NCI-H2081 (cell line): ENCODE data around the gene MAN1B1.
A peak's percentile ranks its signal among the peaks of the same experiment; 100 is the strongest.
"Not testable (repeated sequence)": the region's sequence is repeated elsewhere in the genome, so short reads cannot be mapped to it uniquely, and the experiment has no call there.

Source experiments
- DNase-seq, 2 experiments: peaks; one replicate each; lab custom pipeline; 2025; lab: John Stamatoyannopoulos, UW

The MAN1B1 gene

DNA sequence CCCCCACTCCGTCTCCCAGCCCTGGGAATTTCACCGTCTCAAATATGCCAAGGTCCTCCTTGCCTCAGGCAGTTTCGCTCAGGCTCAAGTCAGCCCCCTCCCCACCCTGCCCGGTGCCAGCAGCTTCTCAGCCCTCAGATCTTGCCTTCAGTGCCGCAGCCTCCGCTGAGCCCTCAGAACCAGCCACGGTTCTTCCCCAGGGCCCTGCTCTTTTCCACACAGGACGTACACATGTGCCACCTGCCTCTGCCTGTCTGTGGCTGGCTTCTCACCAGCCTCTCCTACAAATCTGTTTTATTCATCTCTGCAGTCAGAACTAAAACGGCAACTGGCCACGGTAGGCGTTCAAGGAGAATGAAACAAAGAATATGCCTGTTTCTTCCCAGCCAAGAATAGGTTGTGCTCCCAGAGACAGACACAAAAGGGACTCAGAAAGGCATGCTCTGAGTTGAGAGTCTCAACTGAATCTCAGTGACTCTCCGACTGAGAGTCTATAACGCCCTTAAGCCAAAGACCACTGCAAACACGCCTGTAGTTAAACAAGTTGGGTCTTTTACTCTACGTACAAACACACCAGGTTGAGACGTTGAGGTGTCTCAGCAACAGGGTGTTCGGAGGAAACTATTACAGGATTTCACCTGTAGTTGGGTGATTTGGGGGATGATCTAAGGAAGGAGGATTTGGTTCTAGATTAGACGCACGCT lies 41.5 kb downstream of the MAN1B1 start:
- no peak for DNase-seq

DNA sequence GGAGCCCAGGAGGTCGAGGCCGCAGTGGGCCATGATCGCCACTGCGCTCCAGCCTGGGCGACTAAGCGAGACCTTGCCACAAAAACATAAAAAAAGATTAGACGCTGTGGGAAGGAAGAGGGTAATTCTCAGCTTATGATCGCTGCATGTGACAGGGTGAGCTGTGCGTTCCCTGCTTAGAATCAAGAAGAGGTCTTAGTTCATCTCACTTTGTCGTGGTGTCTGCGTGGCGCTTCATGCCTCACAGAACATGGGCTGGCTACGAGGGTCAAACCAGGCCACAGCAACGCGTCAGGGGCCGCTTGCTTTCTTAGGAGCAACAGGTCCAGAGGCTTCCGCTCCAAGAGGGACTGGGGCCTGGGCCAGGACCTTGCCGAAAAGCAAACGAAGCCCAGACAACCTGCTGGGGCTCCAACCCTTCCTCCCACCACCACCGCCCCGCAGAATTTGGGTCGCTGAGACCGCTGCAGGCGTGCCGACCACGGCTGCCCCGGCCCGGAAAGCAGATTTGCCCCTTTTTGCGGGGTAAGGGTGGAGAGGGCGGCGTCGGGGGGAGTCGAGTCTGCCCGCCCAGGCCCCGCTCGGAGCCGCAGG lies 42.2 kb downstream of the MAN1B1 start:
- no peak for DNase-seq

DNA sequence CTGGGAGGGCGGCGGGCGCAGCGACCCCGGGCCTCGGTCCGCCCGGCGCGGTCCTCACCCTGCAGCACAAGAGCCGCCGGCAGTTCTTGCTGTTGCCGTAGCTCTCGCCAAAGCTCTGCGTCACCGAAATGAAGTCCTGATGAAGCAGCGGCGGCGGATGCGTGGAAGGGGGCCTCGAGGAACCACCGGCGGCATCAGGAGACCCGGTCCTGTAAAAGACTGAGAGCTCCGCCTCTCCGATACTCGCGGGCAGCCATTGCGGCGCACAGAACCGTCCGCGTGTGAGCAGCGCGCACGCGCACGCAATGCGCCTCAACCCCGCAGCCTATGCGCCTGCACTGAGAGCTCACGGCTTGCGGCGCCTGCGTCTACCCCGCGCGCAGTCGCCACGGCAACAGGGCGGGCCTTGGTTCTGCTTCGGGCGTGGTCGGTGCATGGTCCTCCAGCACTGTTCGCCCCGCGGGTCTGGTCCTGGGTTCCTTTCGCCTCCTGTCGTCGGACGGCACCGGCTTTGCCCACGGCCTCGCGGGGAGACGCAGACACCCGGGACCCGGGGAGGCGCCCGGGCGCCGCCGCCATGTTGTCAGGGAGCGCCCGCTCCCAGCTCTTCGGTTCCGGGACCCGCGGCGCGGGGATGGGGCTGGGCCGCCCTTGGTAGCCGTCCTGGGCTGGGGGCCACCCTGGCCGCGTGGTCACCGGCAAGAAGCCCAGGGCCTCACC lies 42.8 kb downstream of the MAN1B1 start:
- peak; percentile 86 to 96 for DNase-seq

DNA sequence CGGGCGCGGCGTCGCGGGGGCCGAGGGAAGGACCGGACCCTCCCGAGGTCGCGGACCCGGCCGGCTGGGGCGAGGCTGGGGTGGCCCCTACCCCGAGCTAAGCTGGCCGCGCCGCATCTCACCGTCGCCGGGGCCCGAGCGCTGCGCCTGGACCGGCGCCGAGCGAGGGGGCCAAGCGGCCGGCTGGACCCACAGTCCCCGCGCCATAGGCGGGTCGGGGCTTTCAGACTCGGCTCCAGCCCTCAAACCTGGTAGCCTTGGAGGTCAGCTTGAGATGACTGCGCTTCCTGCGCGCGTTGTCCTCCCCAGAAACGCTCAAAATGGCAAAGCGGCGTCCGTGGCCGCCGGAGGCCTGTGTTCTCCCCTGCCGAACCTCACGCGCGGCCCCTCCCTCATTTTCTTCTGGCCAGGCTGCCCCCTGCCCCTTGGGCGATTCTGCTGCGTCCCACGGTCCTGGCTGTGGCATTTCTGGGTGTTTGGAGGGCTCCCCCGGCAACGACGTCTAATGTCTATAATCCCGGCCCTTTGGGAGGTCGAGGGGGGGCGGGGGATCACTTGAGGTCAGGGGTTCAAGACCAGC lies 43.5 kb downstream of the MAN1B1 start:
- DNase-seq = peak in 1 of 2 experiments; percentile 23

DNA sequence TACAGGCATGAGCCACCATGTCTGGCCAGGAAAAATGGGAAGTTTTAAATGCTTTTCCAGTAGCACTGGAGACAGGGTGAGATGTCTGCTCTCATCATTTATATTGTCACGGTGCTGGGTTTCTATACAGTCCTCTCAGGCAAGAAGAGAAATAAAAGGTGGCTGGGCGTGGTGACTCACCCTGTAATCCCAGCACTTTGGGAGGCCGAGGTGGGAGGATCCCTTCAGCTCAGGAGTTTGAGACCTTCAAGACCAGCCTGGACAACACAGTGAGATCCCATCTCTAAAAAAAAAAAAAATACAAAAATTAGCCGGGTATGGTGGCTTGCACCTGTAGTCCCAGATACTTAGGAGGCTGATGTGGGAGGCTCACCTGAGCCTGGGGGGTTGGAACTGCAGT lies 47.4 kb downstream of the MAN1B1 start:
- no peak for DNase-seq

DNA sequence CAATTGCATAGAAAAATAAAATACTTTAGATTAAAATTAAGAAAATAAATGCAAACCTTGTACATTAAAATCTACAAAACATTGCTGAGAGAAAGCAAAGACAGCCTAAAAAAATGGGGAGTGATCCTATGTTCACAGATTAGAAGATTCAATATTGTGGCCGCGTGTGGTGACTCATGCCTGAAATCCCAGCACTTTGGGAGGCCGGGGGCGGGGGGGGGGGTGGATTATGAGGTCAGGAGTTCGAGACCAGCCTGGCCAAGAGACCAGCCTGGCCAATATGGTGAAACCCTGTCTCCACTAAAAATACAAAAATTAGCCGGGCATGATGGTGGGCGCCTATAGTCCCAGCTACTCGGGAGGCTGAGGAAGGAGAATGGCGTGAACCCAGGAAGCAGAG lies 48.4 kb downstream of the MAN1B1 start:
- DNase-seq = not testable (repeated sequence)

DNA sequence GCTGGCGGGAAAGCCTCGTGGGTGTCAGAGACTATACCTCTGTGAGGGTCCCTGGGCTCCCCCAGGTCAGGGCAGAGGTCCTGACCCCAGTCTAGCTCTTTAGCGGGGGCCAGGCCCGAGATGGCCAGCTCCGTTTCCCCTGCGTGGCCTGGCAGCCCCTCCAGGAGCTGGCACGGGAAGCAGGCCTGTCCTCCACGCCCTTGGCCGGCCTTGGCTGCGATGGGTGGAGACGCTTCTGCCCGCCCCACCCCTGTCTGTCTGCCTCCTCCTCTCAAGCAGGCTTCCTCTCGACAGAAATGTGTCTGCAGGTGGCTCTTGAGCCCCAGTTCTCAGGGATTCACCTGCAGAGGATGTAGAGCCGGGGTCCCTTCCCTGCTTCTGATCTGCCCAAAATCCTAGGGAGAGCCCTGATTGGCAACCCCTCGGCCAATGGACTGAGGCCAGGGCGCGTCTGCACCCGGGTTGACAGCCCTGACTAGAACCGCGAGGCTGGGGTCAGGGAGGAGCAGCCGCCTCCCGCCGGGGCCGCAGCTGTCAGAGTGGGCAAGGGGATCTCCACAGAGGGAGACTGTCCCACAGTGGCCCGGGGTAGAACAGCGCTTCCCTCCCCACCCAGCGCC lies 49.6 kb downstream of the MAN1B1 start:
- no peak for DNase-seq

DNA sequence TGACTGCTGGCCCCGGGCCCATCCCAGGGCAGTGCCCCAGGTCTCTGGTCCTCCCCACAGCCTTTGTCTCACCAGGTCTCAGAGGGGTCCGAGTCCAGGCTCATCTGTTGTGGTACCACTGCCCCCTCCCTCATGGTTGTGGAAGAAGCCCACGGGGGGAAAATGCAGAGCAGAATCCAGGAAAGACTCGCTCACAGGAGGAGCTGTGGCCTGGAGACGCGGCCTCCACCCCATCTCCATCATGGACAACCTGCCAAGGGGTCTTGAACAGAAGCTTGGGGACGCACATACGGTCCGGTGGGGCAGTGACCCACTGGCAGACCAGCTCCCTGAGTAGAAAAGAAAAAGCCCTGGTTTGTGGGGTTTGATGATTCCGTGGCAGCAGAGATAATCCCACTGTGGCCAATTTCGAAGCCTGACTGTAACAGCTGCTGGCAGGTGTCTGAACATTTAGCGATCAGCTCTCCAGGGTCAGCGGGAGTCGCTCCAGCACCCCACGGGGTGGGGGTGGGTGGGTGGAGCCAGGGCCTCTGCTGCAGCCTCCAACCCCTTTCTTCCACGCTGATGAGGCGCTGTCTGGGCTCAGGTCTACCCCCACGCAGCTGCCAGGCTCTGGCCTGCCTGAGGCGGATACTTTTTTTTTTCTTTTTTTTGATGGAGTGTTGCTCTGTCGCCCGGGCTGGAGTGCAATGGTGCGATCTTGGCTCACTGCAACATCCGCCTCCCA lies 50.3 kb downstream of the MAN1B1 start:
- no peak for DNase-seq

DNA sequence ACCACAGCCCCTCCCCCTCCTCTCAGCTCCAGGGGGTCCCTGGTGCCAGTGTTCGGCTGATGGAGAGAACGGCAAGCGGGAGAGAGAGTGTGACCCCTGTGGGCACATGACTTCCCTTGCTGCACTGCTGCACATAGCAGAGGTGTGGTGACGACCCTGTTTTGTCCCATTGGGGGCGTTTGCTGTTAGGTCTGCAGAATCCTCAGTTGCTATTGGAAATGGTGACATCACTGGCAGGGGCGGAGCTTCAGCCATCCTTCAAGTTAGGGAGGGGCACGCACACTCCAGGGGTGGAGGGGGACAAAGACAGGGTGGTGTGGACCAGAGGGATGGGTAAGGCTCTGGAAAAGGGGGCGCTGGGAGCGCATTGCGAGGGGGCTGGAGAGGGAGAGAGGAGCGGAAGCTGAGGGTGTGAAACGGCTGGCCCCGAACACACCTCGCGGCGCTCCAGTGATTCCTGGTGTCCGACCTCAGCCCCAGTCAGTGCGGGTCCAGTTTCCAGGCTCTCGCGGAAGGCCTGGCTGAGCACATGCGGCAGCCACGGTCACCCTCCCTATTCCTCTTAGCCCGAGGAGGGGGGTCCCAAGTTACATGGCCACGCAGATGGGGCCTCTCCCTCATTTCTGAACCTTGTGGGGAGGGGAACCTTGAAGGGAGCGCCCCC lies 51.4 kb downstream of the MAN1B1 start:
- DNase-seq = peak in 1 of 2 experiments; percentile 22

DNA sequence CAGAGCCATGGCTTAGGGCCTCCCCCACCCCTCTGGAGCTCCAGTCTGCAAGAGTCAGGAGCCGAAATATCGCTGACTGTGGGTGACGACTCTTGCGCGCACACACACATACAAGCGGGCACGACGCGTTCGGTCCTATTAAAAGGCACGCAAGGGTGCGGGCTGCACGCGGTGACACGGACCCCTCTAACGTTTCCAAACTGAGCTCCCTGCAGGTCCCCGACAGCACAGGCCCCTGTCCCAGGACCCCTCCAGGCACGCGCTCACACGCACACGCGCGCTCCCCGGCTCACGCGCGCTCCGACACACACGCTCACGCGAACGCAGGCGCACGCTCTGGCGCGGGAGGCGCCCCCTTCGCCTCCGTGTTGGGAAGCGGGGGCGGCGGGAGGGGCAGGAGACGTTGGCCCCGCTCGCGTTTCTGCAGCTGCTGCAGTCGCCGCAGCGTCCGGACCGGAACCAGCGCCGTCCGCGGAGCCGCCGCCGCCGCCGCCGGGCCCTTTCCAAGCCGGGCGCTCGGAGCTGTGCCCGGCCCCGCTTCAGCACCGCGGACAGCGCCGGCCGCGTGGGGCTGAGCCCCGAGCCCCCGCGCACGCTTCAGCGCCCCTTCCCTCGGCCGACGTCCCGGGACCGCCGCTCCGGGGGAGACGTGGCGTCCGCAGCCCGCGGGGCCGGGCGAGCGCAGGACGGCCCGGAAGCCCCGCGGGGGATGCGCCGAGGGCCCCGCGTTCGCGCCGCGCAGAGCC lies 52.1 kb downstream of the MAN1B1 start, which contains the start of gene GRIN1:
Gene GRIN1, plus strand, starts transcription at position 433 of the 746 bp plus-strand sequence. CDS start 333 bp downstream, outside the sequence.
- DNase-seq = no peak

DNA sequence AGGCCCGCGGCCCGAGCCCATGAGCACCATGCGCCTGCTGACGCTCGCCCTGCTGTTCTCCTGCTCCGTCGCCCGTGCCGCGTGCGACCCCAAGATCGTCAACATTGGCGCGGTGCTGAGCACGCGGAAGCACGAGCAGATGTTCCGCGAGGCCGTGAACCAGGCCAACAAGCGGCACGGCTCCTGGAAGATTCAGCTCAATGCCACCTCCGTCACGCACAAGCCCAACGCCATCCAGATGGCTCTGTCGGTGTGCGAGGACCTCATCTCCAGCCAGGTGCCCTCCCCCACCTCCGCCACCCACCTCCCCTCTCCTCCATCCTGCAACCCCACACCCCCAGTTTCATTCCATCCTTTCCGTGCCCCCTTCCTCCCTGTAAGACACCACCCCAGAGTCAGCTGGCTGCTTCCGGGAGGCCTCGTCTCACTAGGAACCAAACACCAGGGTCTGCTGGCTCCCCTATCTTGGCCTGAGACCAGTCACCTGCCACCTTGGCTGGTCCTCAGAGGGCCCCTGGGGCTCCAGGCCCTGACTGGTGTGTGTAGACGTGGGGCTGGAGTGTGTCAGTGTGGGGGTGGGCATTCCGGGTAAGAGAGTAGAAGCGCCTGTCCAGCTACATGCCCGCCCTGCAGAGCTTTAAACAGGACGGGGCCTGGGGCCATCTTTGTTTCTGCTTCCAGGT lies 52.8 kb downstream of the MAN1B1 start:
- DNase-seq = no peak

DNA sequence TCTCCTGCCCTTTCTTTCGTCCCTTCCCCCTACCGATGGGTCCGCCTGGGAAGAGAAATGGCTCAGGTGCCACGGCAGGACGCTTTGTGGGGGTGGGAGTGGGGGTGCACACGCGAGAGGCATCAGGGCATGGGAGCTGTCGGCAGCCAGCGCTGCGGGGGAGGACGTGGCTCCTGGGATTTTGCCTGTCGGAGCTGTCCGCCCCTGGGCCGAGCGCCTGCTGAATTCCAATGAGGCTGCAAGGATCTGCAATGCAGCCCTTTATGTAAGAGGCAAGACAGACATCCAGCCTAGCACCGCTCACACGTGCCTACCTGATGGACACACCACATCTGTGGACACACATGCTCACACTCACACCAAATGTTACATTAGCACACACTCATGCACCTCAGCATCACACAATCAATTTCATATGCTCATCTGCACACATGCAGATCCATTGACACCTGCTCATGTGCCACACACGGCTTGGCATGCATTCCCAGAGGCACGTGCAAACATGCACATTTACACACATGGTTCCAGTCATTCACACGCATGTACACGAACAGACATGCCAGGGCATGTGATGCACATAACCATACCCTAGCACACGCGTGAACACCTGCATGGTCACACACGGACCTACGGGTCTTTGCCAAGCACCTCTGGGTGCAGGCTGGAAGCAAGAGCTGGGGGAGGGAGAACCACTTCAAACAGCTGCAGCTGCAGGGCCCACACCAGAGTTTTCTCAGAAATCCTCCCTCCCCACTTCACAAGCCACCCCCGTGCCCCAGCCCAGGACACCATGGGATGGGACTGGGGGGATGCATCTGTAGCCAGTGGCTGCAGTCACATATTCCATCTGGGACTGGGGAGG lies 53.6 kb downstream of the MAN1B1 start:
- no peak for DNase-seq

DNA sequence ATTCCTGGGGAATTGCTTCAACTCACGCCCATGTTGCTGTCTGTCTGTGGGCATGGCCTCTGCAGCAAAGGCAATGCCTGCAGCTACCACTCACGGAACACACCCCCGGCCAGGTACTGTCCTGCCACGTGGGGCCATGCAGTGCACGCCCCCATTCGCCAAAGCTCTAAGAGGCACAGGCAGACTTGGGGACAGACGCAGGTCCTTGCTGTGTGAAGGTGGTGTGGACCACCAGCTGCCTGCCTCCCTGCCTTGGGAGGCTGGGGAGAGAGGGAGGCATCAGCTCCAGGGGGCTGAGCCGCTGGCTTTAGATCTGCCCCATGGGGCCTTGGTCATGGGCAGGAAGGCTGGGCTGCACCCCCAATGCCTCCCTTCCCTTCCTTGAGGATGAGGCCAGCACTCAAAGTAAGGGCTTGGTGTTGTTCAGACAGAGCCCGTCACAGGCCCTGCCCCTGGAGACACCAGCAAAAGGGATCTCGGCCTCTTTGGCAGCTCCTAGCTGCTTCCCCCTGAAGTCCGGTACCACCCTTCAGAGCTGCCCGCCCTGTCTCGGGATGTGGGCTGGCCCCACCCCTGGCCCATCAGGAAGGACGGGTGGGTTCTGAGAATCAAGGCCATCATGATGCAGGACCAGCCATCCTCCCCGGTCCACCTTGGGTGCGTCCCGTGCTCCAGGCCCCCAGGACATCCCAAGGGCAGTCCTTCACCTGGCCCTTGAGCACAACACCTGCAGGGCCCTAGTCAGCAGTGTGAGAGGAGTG lies 54.4 kb downstream of the MAN1B1 start:
- DNase-seq = no peak

DNA sequence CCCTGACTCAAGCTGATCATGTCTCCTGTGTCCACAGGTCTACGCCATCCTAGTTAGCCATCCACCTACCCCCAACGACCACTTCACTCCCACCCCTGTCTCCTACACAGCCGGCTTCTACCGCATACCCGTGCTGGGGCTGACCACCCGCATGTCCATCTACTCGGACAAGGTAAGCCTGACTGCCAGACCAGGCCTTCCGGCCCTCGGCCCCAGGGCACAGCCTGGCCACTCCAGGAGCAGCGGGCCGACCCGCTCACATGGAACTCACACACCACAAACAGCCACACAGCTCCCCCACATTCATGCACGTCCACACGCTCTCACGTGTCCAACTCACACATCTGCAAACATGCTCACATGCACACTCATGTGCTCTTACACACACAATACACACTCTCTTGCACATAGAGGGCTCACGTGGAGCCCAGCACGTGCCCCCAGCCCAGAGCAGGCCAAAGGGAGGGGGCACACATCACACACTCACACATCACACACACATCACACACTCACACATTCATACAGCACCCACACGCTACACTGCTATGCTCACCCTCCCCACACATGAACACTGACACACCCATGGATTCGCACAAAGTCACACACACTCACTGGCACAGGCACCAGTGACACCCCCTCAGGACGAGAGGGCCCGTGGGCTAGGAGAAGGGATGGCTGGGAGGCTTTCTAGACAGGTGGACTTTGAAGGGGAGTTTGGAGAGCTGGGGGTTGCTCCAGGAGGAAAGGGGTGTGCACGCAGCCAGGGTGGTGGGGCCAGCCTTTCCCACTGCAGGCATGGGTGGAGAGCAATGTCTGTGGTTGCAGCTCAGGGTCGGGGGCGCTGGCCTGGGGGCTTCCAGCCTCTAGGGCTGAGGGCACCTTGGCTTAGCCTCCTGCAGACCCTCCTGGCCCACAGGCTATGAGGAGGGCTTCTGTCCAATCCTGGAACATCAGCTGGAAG lies 55.5 kb downstream of the MAN1B1 start:
- no peak for DNase-seq

DNA sequence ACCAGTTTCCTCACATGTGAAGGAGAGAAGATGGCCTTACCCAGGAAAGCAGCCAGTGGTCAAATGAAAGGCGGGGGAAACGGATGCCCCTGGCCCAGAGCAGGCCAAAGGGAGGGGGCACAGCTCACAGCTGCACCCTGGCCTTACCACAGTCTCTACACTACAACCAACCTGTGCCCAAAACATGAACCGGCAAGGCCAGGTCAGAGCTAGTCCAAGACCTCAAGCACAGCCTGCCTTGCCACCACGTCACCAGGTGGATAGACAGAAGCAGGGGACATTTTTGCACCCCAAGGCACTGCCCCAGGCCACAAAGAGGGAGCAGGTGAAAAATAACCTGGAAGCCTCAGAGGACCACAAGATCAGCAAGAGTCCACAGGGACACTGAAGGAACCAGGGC lies 56.7 kb downstream of the MAN1B1 start:
- DNase-seq = no peak

DNA sequence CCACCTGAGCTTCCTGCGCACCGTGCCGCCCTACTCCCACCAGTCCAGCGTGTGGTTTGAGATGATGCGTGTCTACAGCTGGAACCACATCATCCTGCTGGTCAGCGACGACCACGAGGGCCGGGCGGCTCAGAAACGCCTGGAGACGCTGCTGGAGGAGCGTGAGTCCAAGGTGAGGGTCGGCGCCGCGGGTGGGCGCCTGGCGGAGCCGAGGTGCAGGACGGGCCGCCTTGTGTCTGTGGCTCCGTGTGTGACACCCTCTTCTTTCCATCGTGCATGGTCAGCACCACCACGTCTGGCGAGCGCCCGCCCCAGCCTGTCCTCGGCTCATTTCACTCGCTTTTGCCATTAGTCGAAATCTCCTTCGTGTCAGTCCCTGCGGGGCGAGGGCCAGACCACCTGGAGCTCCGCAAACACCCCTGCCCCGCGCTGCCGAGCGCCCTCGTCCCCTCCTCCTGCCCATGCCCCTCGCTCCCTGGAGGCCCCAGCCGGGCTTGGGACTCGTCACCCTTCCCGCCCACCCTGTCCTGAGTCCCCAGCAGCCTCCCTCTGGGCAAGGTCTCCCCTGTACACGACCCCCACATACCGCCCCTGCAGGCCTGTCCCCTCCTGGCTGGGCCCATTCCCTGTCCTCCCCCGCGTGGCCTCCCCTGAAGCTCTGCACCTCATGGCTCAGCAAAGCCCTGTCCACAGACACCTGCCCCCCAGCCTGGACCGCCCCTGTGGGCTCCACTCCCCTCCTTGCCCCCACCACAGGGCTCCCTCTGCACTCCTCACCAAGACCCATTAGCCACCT lies 59.1 kb downstream of the MAN1B1 start:
- no peak for DNase-seq
